ENCODE data around the gene C6orf47. TPM values are rescaled to one million over a fixed set of nuclear protein-coding genes. Genes with fewer than 3 reads are reported as not detected.

Gene C6orf47
- total and polyA plus RNA-seq, 2 donors from 2014 or later = 25.5 to 26.5 TPM

GRCh38 chr6:31658158-31658688 is 2.4 kb downstream of the C6orf47 start:
- no peak for TF ChIP-seq CTCF (IDR thresholded peaks at IDR 0.05; ENCODE audit: borderline replicate concordance, extremely low read depth, insufficient read depth)
- Histone ChIP-seq H3K27ac (ENCODE audit: low read depth in 2 of 2, low read length in 2 of 2) (no peak overlapping the region), H3K36me3 (ENCODE audit: control insufficient read depth in 2 of 3, insufficient read depth in 3 of 3, low read length in 3 of 3) (peaks cover 0 to 7% (median 6%) of the 10 kb centered on the region in 3 donors), H3K9ac (ENCODE audit: low read length in 3 of 3) (no peak overlapping the region), H3K4me1 (ENCODE audit: control insufficient read depth in 2 of 3, insufficient read depth in 2 of 3, low read depth in 1 of 3, low read length in 3 of 3) (peaks cover 0 to 45% (median 36%) of the 10 kb centered on the region in 3 donors), H3K9me3 (ENCODE audit: control insufficient read depth in 2 of 3, insufficient read depth in 1 of 3, low read length in 3 of 3) (no peaks in the 10 kb centered on the region), H3K4me3 (ENCODE audit: low read length in 3 of 3) (peak overlapping the region in 1 of 3 donors; percentile 93), H3K27me3 (ENCODE audit: control insufficient read depth, insufficient read depth, low read length) (no peaks in the 10 kb centered on the region)
- FAIRE-seq (no peak), DNase-seq (no peak)
- intact Hi-C loops (cut with DNase I) = no loop called here

- no peak for FAIRE-seq
- no peak overlapping the region for H3K27ac ChIP-seq (ENCODE audit: low read depth in 2 of 2, low read length in 2 of 2)
Observed at GRCh38 chr6:31657406-31658157, 3.0 kb downstream of the C6orf47 start.

GRCh38 chr6:31655349-31656237 is 5.0 kb downstream of the C6orf47 start, which contains the start of gene APOM:
Gene APOM, plus strand, starts transcription at chr6:31655894. Its CDS starts 73 bp downstream, at chr6:31655967.
- no peaks in the 10 kb centered on the region for H3K27me3 ChIP-seq (ENCODE audit: control insufficient read depth, insufficient read depth, low read length)
- H3K9ac ChIP-seq (ENCODE audit: low read length in 3 of 3) = peak within 1 kb of the TSS in 1 of 3 donors; percentile 12
- FAIRE-seq (no peak), DNase-seq (peak in 2 of 5 donors; percentile 36 to 63)
- intact Hi-C loops (cut with DNase I) = no loop called here
- TF ChIP-seq CTCF (IDR thresholded peaks at IDR 0.05; ENCODE audit: borderline replicate concordance, extremely low read depth, insufficient read depth) = no peak
- peaks cover 0 to 7% (median 5%) of the 10 kb centered on the region in 3 donors for H3K36me3 ChIP-seq (ENCODE audit: control insufficient read depth in 2 of 3, insufficient read depth in 3 of 3, low read length in 3 of 3)
- peaks cover 0 to 38% (median 34%) of the 10 kb centered on the region in 3 donors for H3K4me1 ChIP-seq (ENCODE audit: control insufficient read depth in 2 of 3, insufficient read depth in 2 of 3, low read depth in 1 of 3, low read length in 3 of 3)
- H3K4me3 ChIP-seq (ENCODE audit: low read length in 3 of 3) = peak within 1 kb of the TSS in 2 of 3 donors; percentile 42 to 63
- H3K9me3 ChIP-seq (ENCODE audit: control insufficient read depth in 2 of 3, insufficient read depth in 1 of 3, low read length in 3 of 3) = no peaks in the 10 kb centered on the region
- peak within 1 kb of the TSS; percentile 13 to 33 for H3K27ac ChIP-seq (ENCODE audit: low read depth in 2 of 2, low read length in 2 of 2)

More at GRCh38 chr6:31657406-31658157, 3.0 kb downstream of the C6orf47 start:
- Histone ChIP-seq H3K4me3 (ENCODE audit: low read length in 3 of 3) (peak overlapping the region in 1 of 3 donors; percentile 93), H3K27me3 (ENCODE audit: control insufficient read depth, insufficient read depth, low read length) (no peaks in the 10 kb centered on the region), H3K9me3 (ENCODE audit: control insufficient read depth in 2 of 3, insufficient read depth in 1 of 3, low read length in 3 of 3) (no peaks in the 10 kb centered on the region), H3K36me3 (ENCODE audit: control insufficient read depth in 2 of 3, insufficient read depth in 3 of 3, low read length in 3 of 3) (peaks cover 0 to 7% (median 6%) of the 10 kb centered on the region in 3 donors), H3K9ac (ENCODE audit: low read length in 3 of 3) (no peak overlapping the region), H3K4me1 (ENCODE audit: control insufficient read depth in 2 of 3, insufficient read depth in 2 of 3, low read depth in 1 of 3, low read length in 3 of 3) (peaks cover 0 to 43% (median 35%) of the 10 kb centered on the region in 3 donors)
- no peak for DNase-seq
- intact Hi-C loops (cut with DNase I) = no loop called here
- TF ChIP-seq CTCF (IDR thresholded peaks at IDR 0.05; ENCODE audit: borderline replicate concordance, extremely low read depth, insufficient read depth) = no peak

Data from kidney (tissue), 14 donors.